Fibroblast of mammary gland (primary cell): ENCODE results near the gene STH.
A peak's percentile ranks its signal among the peaks of the same experiment; 100 is the strongest.

Source experiments
- DNase-seq: peaks from one replicate; pipeline ENCODE4 v3.0.0-alpha.2; 2010; ENCODE audit warnings: low read depth
- H3K4me3 ChIP-seq: 2 replicates; pipeline ENCODE4 v1.5.1; 2011; ENCODE audit warnings: low read depth, mild to moderate bottlenecking, low read length, moderate library complexity; ENCODE audit not compliant: control insufficient read depth
- CTCF ChIP-seq: conservative IDR thresholded peaks from 2 replicates; pipeline ENCODE4 v1.5.1; 2011; ENCODE audit warnings: low read depth, low read length, inconsistent platforms; ENCODE audit not compliant: control insufficient read depth, insufficient read depth

Gene STH

GRCh38 chr17:45995627-45996270, 3.3 kb upstream of the STH start:
- no peak for TF ChIP-seq CTCF
- no peak for DNase-seq
- no peak overlapping the region for H3K4me3 ChIP-seq

- no peak overlapping the region for H3K4me3 ChIP-seq
- DNase-seq, result no peak
- no peak for TF ChIP-seq CTCF
Measured at GRCh38 chr17:45996282-45996937, 2.6 kb upstream of the STH start.

GRCh38 chr17:45997166-45997565, 1.9 kb upstream of the STH start:
- TF ChIP-seq CTCF, result no peak
- no peak for DNase-seq

GRCh38 chr17:45997624-45998023, 1.4 kb upstream of the STH start:
- DNase-seq, result peak; percentile 59

More at GRCh38 chr17:45997166-45997565, 1.9 kb upstream of the STH start:
- H3K4me3 ChIP-seq, result no peak overlapping the region

GRCh38 chr17:45999900-46000290, 845 bp downstream of the STH start:
- no peak for DNase-seq
- H3K4me3 ChIP-seq, result no peak overlapping the region
- TF ChIP-seq CTCF, result no peak

More at GRCh38 chr17:45997624-45998023, 1.4 kb upstream of the STH start:
- no peak for TF ChIP-seq CTCF
- H3K4me3 ChIP-seq, result no peak overlapping the region

GRCh38 chr17:46000292-46000691, 1.2 kb downstream of the STH start:
- TF ChIP-seq CTCF, result no peak
- no peak overlapping the region for H3K4me3 ChIP-seq
- no peak for DNase-seq
